ENCODE data around the gene PDCD1LG2. TPM values are rescaled to one million over a fixed set of nuclear protein-coding genes. Genes with fewer than 3 reads are reported as not detected.

PDCD1LG2 gene
- total RNA-seq, 1 donor from 2014 or later, result 8.8 TPM

DNA sequence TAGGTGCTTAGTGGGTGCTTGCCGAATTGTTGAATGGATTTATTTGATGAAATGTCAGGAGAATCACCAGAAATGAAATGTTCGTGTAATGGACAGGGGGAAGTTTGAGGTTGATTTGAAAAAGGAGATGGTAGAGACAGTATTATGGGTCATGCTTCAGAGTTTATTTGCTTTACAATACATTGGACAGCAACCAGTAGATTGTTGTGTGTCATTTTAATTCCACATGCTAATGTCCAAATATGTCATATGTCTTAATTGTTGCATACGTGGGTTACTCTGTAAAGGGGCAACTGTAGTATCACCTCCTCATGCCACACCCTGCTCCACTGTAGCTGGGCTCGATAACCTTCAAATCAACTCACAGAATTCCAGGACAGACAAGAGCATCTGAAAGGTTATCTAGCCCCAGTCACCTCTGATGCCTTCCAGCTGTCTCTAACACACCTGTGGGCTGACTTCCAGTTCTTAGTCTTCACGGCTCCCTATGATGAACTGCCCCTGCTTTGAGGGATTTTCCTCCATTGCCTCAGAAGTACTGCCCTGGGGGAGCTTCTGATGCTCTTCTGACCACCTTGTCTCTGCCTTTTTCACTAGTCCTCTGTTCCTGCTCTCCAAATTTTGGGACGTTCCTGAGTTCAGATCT is 1.7 kb downstream of the PDCD1LG2 start:
- Mint-ChIP-seq H3K27ac (ENCODE audit: unreplicated experiment) (peak overlapping the region; percentile 100), H3K4me1 (ENCODE audit: low read depth, unreplicated experiment) (peaks cover 68% of the 10 kb centered on the region), H3K9me3 (ENCODE audit: unreplicated experiment) (peaks cover 6% of the 10 kb centered on the region), H3K36me3 (ENCODE audit: low read depth, unreplicated experiment) (peaks cover 7% of the 10 kb centered on the region), H3K27me3 (ENCODE audit: low read depth, unreplicated experiment) (no peaks in the 10 kb centered on the region), H3K4me3 (ENCODE audit: unreplicated experiment) (peak overlapping the region; percentile 77)
- peak overlapping the region; percentile 97 for H3K27ac ChIP-seq (ENCODE audit: low read depth, low read length)
- no peak for TF ChIP-seq EZH2 (IDR thresholded peaks at IDR 0.05; ENCODE audit: insufficient read depth, low read length)
- TF ChIP-seq, protein P1, sequence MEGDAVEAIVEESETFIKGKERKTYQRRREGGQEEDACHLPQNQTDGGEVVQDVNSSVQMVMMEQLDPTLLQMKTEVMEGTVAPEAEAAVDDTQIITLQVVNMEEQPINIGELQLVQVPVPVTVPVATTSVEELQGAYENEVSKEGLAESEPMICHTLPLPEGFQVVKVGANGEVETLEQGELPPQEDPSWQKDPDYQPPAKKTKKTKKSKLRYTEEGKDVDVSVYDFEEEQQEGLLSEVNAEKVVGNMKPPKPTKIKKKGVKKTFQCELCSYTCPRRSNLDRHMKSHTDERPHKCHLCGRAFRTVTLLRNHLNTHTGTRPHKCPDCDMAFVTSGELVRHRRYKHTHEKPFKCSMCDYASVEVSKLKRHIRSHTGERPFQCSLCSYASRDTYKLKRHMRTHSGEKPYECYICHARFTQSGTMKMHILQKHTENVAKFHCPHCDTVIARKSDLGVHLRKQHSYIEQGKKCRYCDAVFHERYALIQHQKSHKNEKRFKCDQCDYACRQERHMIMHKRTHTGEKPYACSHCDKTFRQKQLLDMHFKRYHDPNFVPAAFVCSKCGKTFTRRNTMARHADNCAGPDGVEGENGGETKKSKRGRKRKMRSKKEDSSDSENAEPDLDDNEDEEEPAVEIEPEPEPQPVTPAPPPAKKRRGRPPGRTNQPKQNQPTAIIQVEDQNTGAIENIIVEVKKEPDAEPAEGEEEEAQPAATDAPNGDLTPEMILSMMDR (IDR thresholded peaks at IDR 0.05; ENCODE audit: insufficient read depth, low read depth, low read length), result no peak
- peak overlapping the region; percentile 87 for H3K9ac ChIP-seq (ENCODE audit: low read length)
- no peaks in the 10 kb centered on the region for H4K20me1 ChIP-seq (ENCODE audit: insufficient read depth, low read length)
- H3K4me2 ChIP-seq (ENCODE audit: low read length), result peak overlapping the region; percentile 88
- DNase-seq (ENCODE audit: low read depth) (no peak), FAIRE-seq (no peak)
- H2AFZ ChIP-seq (ENCODE audit: low read depth, low read length), result no peak overlapping the region
- H3K79me2 ChIP-seq (ENCODE audit: insufficient read depth, low read length), result peaks cover 57% of the 10 kb centered on the region
- peak overlapping the region; percentile 59 for H3K4me3 ChIP-seq (ENCODE audit: insufficient read depth, low read depth, low read length)
- no peaks in the 10 kb centered on the region for H3K27me3 ChIP-seq (ENCODE audit: insufficient read depth, low read length)
- peaks cover 60% of the 10 kb centered on the region for H3K4me1 ChIP-seq (ENCODE audit: insufficient read depth, low read length)
- H3K36me3 ChIP-seq (ENCODE audit: insufficient read depth, low read length), result no peaks in the 10 kb centered on the region
- H3K9me3 ChIP-seq (ENCODE audit: insufficient read depth, low read depth, low read length), result no peaks in the 10 kb centered on the region

- no peak overlapping the region for H3K9ac ChIP-seq (ENCODE audit: low read length)
- H3K27me3 ChIP-seq (ENCODE audit: insufficient read depth, low read length), result no peaks in the 10 kb centered on the region
- Mint-ChIP-seq H3K36me3 (ENCODE audit: low read depth, unreplicated experiment) (peaks cover 7% of the 10 kb centered on the region), H3K9me3 (ENCODE audit: unreplicated experiment) (peaks cover 7% of the 10 kb centered on the region), H3K4me3 (ENCODE audit: unreplicated experiment) (peak overlapping the region; percentile 77), H3K27ac (ENCODE audit: unreplicated experiment) (no peak overlapping the region), H3K4me1 (ENCODE audit: low read depth, unreplicated experiment) (peaks cover 73% of the 10 kb centered on the region), H3K27me3 (ENCODE audit: low read depth, unreplicated experiment) (no peaks in the 10 kb centered on the region)
- TF ChIP-seq EZH2 (IDR thresholded peaks at IDR 0.05; ENCODE audit: insufficient read depth, low read length), result no peak
- H3K4me2 ChIP-seq (ENCODE audit: low read length), result peak overlapping the region; percentile 88
- peaks cover 64% of the 10 kb centered on the region for H3K79me2 ChIP-seq (ENCODE audit: insufficient read depth, low read length)
- no peak overlapping the region for H2AFZ ChIP-seq (ENCODE audit: low read depth, low read length)
- H3K4me3 ChIP-seq (ENCODE audit: insufficient read depth, low read depth, low read length), result no peak overlapping the region
- peaks cover 64% of the 10 kb centered on the region for H3K4me1 ChIP-seq (ENCODE audit: insufficient read depth, low read length)
- H3K9me3 ChIP-seq (ENCODE audit: insufficient read depth, low read depth, low read length), result no peaks in the 10 kb centered on the region
- DNase-seq (ENCODE audit: low read depth) (no peak), FAIRE-seq (no peak)
- no peaks in the 10 kb centered on the region for H4K20me1 ChIP-seq (ENCODE audit: insufficient read depth, low read length)
- peak overlapping the region; percentile 97 for H3K27ac ChIP-seq (ENCODE audit: low read depth, low read length)
- no peaks in the 10 kb centered on the region for H3K36me3 ChIP-seq (ENCODE audit: insufficient read depth, low read length)
Observed at GRCh38 chr9:5512658-5513452, 2.5 kb downstream of the PDCD1LG2 start.

DNA sequence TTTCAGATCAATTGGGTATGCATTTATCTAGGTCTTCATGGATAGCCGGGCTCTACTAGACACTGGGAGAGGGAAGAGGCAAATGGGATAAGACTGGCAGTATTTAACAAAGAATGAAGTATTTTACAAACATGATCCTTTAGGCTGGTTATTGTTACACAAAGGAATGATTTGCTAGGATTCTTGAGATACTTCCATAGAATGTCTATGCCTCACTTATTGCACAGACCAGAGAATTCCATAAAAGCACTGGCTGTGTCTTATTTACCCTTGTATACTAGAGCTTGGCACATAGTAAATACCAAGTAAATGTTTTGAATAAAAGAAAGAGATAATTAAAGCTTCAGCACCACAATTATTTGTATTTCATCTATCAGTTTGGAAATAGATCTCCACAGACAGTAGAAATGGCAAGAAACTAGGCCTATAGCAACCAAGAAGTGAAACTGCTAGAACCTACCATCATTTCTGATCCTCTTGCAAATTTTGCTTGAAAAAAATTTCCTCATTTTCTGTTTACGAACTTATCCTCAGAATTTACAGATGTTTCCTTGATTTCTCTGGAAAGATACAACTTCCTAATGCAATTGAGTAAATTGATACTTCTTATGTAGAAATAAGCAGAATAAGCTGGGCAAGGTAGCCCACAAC is 3.8 kb downstream of the PDCD1LG2 start:
- Histone ChIP-seq H3K4me3 (ENCODE audit: insufficient read depth, low read depth, low read length) (no peak overlapping the region), H3K9ac (ENCODE audit: low read length) (no peak overlapping the region), H3K79me2 (ENCODE audit: insufficient read depth, low read length) (peaks cover 66% of the 10 kb centered on the region), H4K20me1 (ENCODE audit: insufficient read depth, low read length) (no peaks in the 10 kb centered on the region), H3K4me2 (ENCODE audit: low read length) (peak overlapping the region; percentile 88), H3K9me3 (ENCODE audit: insufficient read depth, low read depth, low read length) (no peaks in the 10 kb centered on the region), H2AFZ (ENCODE audit: low read depth, low read length) (no peak overlapping the region), H3K36me3 (ENCODE audit: insufficient read depth, low read length) (no peaks in the 10 kb centered on the region), H3K27me3 (ENCODE audit: insufficient read depth, low read length) (no peaks in the 10 kb centered on the region), H3K4me1 (ENCODE audit: insufficient read depth, low read length) (peaks cover 63% of the 10 kb centered on the region), H3K27ac (ENCODE audit: low read depth, low read length) (peak overlapping the region; percentile 28)
- Mint-ChIP-seq H3K27ac (ENCODE audit: unreplicated experiment) (peak overlapping the region; percentile 64), H3K36me3 (ENCODE audit: low read depth, unreplicated experiment) (peaks cover 9% of the 10 kb centered on the region), H3K27me3 (ENCODE audit: low read depth, unreplicated experiment) (no peaks in the 10 kb centered on the region), H3K4me3 (ENCODE audit: unreplicated experiment) (peak overlapping the region; percentile 10), H3K9me3 (ENCODE audit: unreplicated experiment) (peaks cover 7% of the 10 kb centered on the region), H3K4me1 (ENCODE audit: low read depth, unreplicated experiment) (peaks cover 70% of the 10 kb centered on the region)
- FAIRE-seq (no peak), DNase-seq (ENCODE audit: low read depth) (no peak)
- TF ChIP-seq, protein P1 (IDR thresholded peaks at IDR 0.05; ENCODE audit: insufficient read depth, low read depth, low read length), result no peak
- TF ChIP-seq EZH2 (IDR thresholded peaks at IDR 0.05; ENCODE audit: insufficient read depth, low read length), result no peak

All from astrocyte (in vitro differentiated cells and primary cell).